Endothelial cell (in vitro differentiated cells): ENCODE results near the gene CHST11. TPM values are rescaled to one million over a fixed set of nuclear protein-coding genes. Genes with fewer than 3 reads are reported as not detected.
"Not testable (repeated sequence)": the region's sequence is repeated elsewhere in the genome, so short reads cannot be mapped to it uniquely, and the experiment has no call there.

ENCODE experiments used
- DNase-seq: peaks from one replicate; pipeline ENCODE4 v3.0.0; 2021; ENCODE audit warnings: low spot score
- H3K27ac Mint-ChIP-seq: one replicate; pipeline ENCODE4 v1.8.0; 2021; ENCODE audit warnings: mixed read lengths, inconsistent platforms; ENCODE audit not compliant: unreplicated experiment
- H3K27me3 Mint-ChIP-seq: one replicate; pipeline ENCODE4 v1.8.0; 2021; ENCODE audit warnings: mild to moderate bottlenecking, moderate library complexity, mixed read lengths, inconsistent platforms; ENCODE audit not compliant: unreplicated experiment
- H3K36me3 Mint-ChIP-seq: one replicate; pipeline ENCODE4 v1.8.0; 2021; ENCODE audit warnings: mild to moderate bottlenecking, low read depth, mixed read lengths, inconsistent platforms; ENCODE audit not compliant: unreplicated experiment
- H3K4me1 Mint-ChIP-seq: one replicate; pipeline ENCODE4 v1.8.0; 2021; ENCODE audit warnings: mild to moderate bottlenecking, mixed read lengths, inconsistent platforms; ENCODE audit not compliant: unreplicated experiment
- H3K4me3 Mint-ChIP-seq: one replicate; pipeline ENCODE4 v1.8.0; 2021; ENCODE audit warnings: mild to moderate bottlenecking, mixed read lengths, inconsistent platforms; ENCODE audit not compliant: unreplicated experiment
- H3K9me3 Mint-ChIP-seq: one replicate; pipeline ENCODE4 v1.8.0; 2021; ENCODE audit warnings: mixed read lengths, inconsistent platforms; ENCODE audit not compliant: unreplicated experiment
- total RNA-seq: library from RNA; stranded (reverse); fragmentation: NEBNext Ultra II Directional; extraction: Animal tissue kit (Norgen Biotek cat#: 25700); gene quantifications from one replicate; pipeline ENCODE4 v1.2.1, GENCODE V29; 2021; ENCODE audit not compliant: unreplicated experiment
- TF ChIP-seq, protein P1 (sequence below): fragments of 200-600 bp; sonication (generic); IDR thresholded peaks from one replicate; pipeline ENCODE4 v1.5.0; 2021; ENCODE audit warnings: antibody characterized with exemption; ENCODE audit not compliant: unreplicated experiment

CHST11 gene
- total RNA-seq, 1 donor from 2014 or later: 11.8 TPM

DNA sequence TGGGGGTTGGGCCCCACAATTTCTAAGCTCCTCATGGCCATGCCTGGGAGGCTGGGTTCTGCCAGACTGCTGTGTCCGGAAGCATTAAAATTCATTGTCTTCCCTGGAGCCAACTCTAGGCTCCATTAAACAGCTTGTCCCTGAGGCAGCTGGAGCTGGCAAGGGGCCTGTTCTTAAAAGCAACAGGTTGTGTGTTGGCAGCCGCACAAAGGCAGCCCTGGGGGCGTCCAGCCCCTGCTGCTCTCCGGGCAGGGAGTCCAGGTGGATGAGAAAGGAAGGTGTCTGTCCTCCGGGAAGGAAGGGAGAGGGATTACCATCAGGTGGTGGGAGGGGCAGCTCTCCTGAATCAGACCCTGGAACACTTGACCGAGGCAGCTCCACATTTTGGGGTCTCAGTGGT is 98.9 kb downstream of the CHST11 start:
- peaks cover 3% of the 10 kb centered on the region for H3K4me1 Mint-ChIP-seq
- no peak for DNase-seq
- no peak overlapping the region for H3K4me3 Mint-ChIP-seq
- TF ChIP-seq, protein P1, sequence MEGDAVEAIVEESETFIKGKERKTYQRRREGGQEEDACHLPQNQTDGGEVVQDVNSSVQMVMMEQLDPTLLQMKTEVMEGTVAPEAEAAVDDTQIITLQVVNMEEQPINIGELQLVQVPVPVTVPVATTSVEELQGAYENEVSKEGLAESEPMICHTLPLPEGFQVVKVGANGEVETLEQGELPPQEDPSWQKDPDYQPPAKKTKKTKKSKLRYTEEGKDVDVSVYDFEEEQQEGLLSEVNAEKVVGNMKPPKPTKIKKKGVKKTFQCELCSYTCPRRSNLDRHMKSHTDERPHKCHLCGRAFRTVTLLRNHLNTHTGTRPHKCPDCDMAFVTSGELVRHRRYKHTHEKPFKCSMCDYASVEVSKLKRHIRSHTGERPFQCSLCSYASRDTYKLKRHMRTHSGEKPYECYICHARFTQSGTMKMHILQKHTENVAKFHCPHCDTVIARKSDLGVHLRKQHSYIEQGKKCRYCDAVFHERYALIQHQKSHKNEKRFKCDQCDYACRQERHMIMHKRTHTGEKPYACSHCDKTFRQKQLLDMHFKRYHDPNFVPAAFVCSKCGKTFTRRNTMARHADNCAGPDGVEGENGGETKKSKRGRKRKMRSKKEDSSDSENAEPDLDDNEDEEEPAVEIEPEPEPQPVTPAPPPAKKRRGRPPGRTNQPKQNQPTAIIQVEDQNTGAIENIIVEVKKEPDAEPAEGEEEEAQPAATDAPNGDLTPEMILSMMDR: no peak
- peaks cover 6% of the 10 kb centered on the region for H3K27me3 Mint-ChIP-seq
- H3K9me3 Mint-ChIP-seq: peaks cover 6% of the 10 kb centered on the region
- peaks cover 11% of the 10 kb centered on the region for H3K36me3 Mint-ChIP-seq
- no peak overlapping the region for H3K27ac Mint-ChIP-seq

DNA sequence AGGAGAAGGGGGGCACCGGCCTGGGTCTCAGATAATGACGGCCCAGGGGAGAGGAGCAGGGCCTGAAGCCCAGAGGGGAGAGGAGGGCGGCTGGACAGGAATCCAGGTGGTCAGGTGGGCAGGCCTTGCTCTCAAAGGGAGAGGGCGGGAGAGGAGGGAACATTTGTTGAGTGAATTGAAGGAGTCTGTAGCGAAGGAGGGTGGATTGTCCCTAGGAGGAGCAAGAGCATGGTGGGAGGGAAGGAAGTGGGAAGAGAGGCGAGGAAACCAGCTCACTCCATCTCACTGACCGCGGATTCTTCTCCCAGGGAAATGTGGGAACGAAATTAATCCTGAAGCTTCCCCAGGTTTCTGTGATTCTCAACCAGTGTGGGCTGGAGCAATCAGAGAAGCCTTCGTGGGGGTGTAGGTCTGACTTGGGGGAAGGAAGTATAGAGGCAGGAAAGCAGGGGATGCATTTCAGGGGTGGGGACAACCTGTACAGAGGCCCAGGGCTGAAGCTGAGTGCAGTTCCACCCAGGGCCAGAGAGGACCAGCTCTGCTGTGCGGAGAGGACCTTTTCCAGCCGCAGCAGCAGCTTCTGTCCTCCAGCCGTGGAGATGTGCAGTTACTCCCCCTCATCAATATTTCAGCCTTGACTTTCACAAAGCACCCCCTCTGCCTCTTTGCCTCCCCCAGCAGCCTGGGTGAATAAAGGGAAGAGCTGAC is 100.9 kb downstream of the CHST11 start:
- peaks cover 11% of the 10 kb centered on the region for H3K36me3 Mint-ChIP-seq
- H3K27me3 Mint-ChIP-seq: no peaks in the 10 kb centered on the region
- H3K4me3 Mint-ChIP-seq: no peak overlapping the region
- DNase-seq: no peak
- H3K27ac Mint-ChIP-seq: no peak overlapping the region
- H3K9me3 Mint-ChIP-seq: peaks cover 6% of the 10 kb centered on the region
- peaks cover 3% of the 10 kb centered on the region for H3K4me1 Mint-ChIP-seq
- TF ChIP-seq, protein P1: no peak

DNA sequence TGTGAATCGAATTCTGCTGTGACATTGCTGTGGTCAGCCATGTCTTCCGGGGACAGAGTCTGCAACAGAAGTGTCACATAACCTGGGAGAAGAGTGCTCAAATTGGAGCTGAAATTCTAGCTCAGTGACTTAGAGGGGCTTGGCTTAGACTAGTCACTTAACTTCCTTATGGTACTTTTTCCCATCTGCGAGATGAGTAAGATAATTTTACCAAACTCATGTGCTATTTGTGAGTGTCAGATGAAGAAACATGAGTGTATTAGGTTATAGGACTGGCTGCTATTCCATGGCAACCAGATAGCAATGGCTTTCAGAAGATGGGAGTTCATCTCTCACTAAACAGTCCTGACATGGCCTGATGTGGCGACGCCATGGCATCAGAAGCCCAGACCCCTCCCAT is 104.1 kb downstream of the CHST11 start:
- Mint-ChIP-seq H3K4me1 (peaks cover 3% of the 10 kb centered on the region), H3K9me3 (peaks cover 4% of the 10 kb centered on the region), H3K4me3 (no peak overlapping the region), H3K36me3 (peaks cover 3% of the 10 kb centered on the region), H3K27ac (no peak overlapping the region), H3K27me3 (no peaks in the 10 kb centered on the region)
- no peak for DNase-seq
- TF ChIP-seq, protein P1: no peak

DNA sequence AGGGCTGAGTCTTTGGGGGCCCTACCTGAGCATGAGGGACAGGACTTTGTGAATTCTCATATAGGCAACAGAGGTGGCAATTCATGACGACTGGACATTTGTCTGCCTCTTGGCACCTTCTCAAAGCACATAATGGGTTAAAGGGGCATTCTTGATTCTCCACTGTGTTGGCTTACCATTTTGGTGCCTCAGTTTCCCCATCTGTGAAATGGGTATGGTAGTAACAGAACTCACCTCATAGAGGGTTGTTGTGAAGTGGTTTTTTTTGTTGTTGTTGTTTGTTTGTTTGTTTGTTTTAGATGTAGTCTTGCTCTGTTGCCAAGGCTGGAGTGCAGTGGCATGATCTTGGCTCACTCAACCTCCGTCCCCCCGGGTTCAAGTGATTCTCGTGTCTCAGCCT is 106.0 kb downstream of the CHST11 start:
- no peak overlapping the region for H3K27ac Mint-ChIP-seq
- peaks cover 4% of the 10 kb centered on the region for H3K9me3 Mint-ChIP-seq
- H3K27me3 Mint-ChIP-seq: no peaks in the 10 kb centered on the region
- peaks cover 3% of the 10 kb centered on the region for H3K36me3 Mint-ChIP-seq
- peaks cover 1% of the 10 kb centered on the region for H3K4me1 Mint-ChIP-seq
- no peak overlapping the region for H3K4me3 Mint-ChIP-seq
- TF ChIP-seq, protein P1: no peak
- no peak for DNase-seq

DNA sequence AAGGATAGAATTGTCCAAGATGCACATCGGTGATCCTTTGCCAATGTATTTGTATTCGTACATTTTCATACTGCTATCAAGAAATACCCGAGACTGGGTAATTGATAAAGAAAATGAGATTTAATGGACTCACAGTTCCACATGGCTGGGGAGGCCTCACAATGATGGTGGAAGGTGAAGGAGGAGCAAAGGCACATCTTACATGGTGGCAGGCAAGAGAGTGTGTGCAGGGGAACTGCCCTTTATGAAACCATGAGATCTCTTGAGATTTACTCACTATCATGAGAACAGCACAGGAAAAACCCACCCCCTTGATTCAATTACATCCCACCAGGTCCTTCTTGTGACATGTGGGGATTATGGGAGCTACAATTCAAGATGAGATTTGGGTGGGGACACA is 107.9 kb downstream of the CHST11 start:
- H3K27me3 Mint-ChIP-seq, H3K4me3 Mint-ChIP-seq, H3K9me3 Mint-ChIP-seq, H3K4me1 Mint-ChIP-seq, H3K36me3 Mint-ChIP-seq, H3K27ac Mint-ChIP-seq, DNase-seq: not testable (repeated sequence)
